DMS79 (cell line): ENCODE results near the gene FSTL1.
A peak's percentile ranks its signal among the peaks of the same experiment; 100 is the strongest.
"Not testable (repeated sequence)": the region's sequence is repeated elsewhere in the genome, so short reads cannot be mapped to it uniquely, and the experiment has no call there.

Source experiments
- DNase-seq: peaks from one replicate; lab custom pipeline; 2025; lab: John Stamatoyannopoulos, UW

The FSTL1 gene

GRCh38 chr3:120418446-120418845, 32.3 kb downstream of the FSTL1 start:
- no peak for DNase-seq

- DNase-seq, result peak; percentile 97
Observed at GRCh38 chr3:120417272-120417911, 33.4 kb downstream of the FSTL1 start.

- peak; percentile 44 for DNase-seq
Observed at GRCh38 chr3:120416868-120417267, 33.9 kb downstream of the FSTL1 start.

GRCh38 chr3:120415756-120416155, 35.0 kb downstream of the FSTL1 start:
- no peak for DNase-seq

GRCh38 chr3:120410541-120410940, 40.3 kb downstream of the FSTL1 start:
- no peak for DNase-seq

GRCh38 chr3:120410116-120410515, 40.7 kb downstream of the FSTL1 start:
- DNase-seq, result no peak

GRCh38 chr3:120407508-120408287, 43.1 kb downstream of the FSTL1 start:
- no peak for DNase-seq

GRCh38 chr3:120404876-120405275, 45.9 kb downstream of the FSTL1 start:
- DNase-seq, result no peak

- DNase-seq, result no peak
Observed at GRCh38 chr3:120402257-120402656, 48.5 kb downstream of the FSTL1 start.

- no peak for DNase-seq
Observed at GRCh38 chr3:120399372-120399771, 51.4 kb downstream of the FSTL1 start.

GRCh38 chr3:120396469-120396868, 54.3 kb downstream of the FSTL1 start:
- no peak for DNase-seq

- no peak for DNase-seq
Observed at GRCh38 chr3:120394347-120394746, 56.4 kb downstream of the FSTL1 start.

GRCh38 chr3:120393761-120394160, 57.0 kb downstream of the FSTL1 start:
- no peak for DNase-seq

- no peak for DNase-seq
Observed at GRCh38 chr3:120393243-120393642, 57.5 kb downstream of the FSTL1 start.

GRCh38 chr3:120382941-120383447, 67.8 kb downstream of the FSTL1 start:
- no peak for DNase-seq

GRCh38 chr3:120381503-120381902, 69.3 kb downstream of the FSTL1 start:
- DNase-seq, result no peak

- not testable (repeated sequence) for DNase-seq
Observed at GRCh38 chr3:120377948-120378347, 72.8 kb downstream of the FSTL1 start.

- DNase-seq, result no peak
Observed at GRCh38 chr3:120370463-120370862, 80.3 kb downstream of the FSTL1 start.

- no peak for DNase-seq
Observed at GRCh38 chr3:120369037-120369467, 81.7 kb downstream of the FSTL1 start.

- no peak for DNase-seq
Observed at GRCh38 chr3:120368172-120368571, 82.6 kb downstream of the FSTL1 start.

GRCh38 chr3:120364821-120365220, 86.0 kb downstream of the FSTL1 start:
- no peak for DNase-seq

GRCh38 chr3:120364101-120364500, 86.7 kb downstream of the FSTL1 start:
- DNase-seq, result no peak

- DNase-seq, result no peak
Observed at GRCh38 chr3:120357807-120358206, 93.0 kb downstream of the FSTL1 start.
